Left ventricle myocardium inferior (tissue), 1 donor: ENCODE measurements around the gene ACSS2. TPM values are rescaled to one million over a fixed set of nuclear protein-coding genes. Genes with fewer than 3 reads are reported as not detected.
A peak's percentile ranks its signal among the peaks of the same experiment; 100 is the strongest.

ENCODE experiments used
- DNase-seq: peaks from one replicate; pipeline ENCODE4 v3.0.0-alpha.2; 2020
- H3K27ac ChIP-seq: fragments of 200-600 bp; replicated peaks from 2 replicates; pipeline ENCODE4 v1.8.0; 2021
- H3K27me3 ChIP-seq: fragments of 200-600 bp; 2 replicates; pipeline ENCODE4 v1.8.0; 2021; ENCODE audit warnings: low read depth
- H3K36me3 ChIP-seq: fragments of 200-600 bp; 2 replicates; pipeline ENCODE4 v1.8.0; 2021
- H3K4me1 ChIP-seq: fragments of 200-600 bp; 2 replicates; pipeline ENCODE4 v1.8.0; 2021
- H3K4me3 ChIP-seq: fragments of 200-600 bp; 2 replicates; pipeline ENCODE4 v1.8.0; 2021; ENCODE audit warnings: mild to moderate bottlenecking, moderate library complexity
- H3K9me3 ChIP-seq: fragments of 200-600 bp; replicated peaks from 2 replicates; pipeline ENCODE4 v1.8.0; 2021
- CTCF ChIP-seq: fragments of 200-600 bp; IDR thresholded peaks from 2 replicates; pipeline ENCODE4 v1.8.0; 2021; ENCODE audit warnings: antibody characterized with exemption, mild to moderate bottlenecking, borderline replicate concordance
- intact Hi-C: fragments of 100-400 bp; cut with micrococcal nuclease; formaldehyde crosslinking; loops from one replicate; pipeline ENCODE4 v1.11.0; 2022
- total RNA-seq: library from RNA; stranded (reverse); fragmentation: NEBNext Ultra II Directional; extraction: Animal tissue kit (Norgen Biotek cat#: 25700); gene quantifications from one replicate; pipeline ENCODE4 v1.2.1, GENCODE V29; 2021
- donor health status: DM: no; HTN: yes; CAD: no; lungs with severe emphysema.

The ACSS2 gene
- total RNA-seq, 1 donor from 2014 or later = 101 TPM

- Histone ChIP-seq H3K36me3 (no peaks in the 10 kb centered on the region), H3K4me3 (no peak overlapping the region), H3K9me3 (no peaks in the 10 kb centered on the region), H3K4me1 (peaks cover 28% of the 10 kb centered on the region), H3K27me3 (no peaks in the 10 kb centered on the region), H3K27ac (no peak overlapping the region)
- DNase-seq = no peak
- no peak for TF ChIP-seq CTCF
- intact Hi-C loops = no loop called here
These were observed 91.0 kb downstream of the ACSS2 start for GRCh38 chr20:34967421-34967820.

- Histone ChIP-seq H3K4me3 (peak overlapping the region; percentile 12), H3K9me3 (no peaks in the 10 kb centered on the region), H3K27me3 (no peaks in the 10 kb centered on the region), H3K36me3 (no peaks in the 10 kb centered on the region), H3K27ac (peak overlapping the region; percentile 80), H3K4me1 (peaks cover 28% of the 10 kb centered on the region)
- no peak for TF ChIP-seq CTCF
- DNase-seq = no peak
- intact Hi-C loops = no loop called here
These were observed 91.8 kb downstream of the ACSS2 start for GRCh38 chr20:34968042-34968775.

GRCh38 chr20:34970193-34970840, 93.9 kb downstream of the ACSS2 start:
- Histone ChIP-seq H3K36me3 (no peaks in the 10 kb centered on the region), H3K4me3 (no peak overlapping the region), H3K27me3 (no peaks in the 10 kb centered on the region), H3K27ac (peak overlapping the region; percentile 80), H3K4me1 (peaks cover 28% of the 10 kb centered on the region), H3K9me3 (no peaks in the 10 kb centered on the region)
- no peak for DNase-seq
- no peak for TF ChIP-seq CTCF
- intact Hi-C loops = no loop called here

GRCh38 chr20:34970846-34971560, 94.6 kb downstream of the ACSS2 start:
- no peak overlapping the region for H3K4me3 ChIP-seq
- no peak for TF ChIP-seq CTCF
- DNase-seq = no peak
- peaks cover 28% of the 10 kb centered on the region for H3K4me1 ChIP-seq
- intact Hi-C loops = no loop called here
- no peak overlapping the region for H3K27ac ChIP-seq
- no peaks in the 10 kb centered on the region for H3K36me3 ChIP-seq
- no peaks in the 10 kb centered on the region for H3K9me3 ChIP-seq
- H3K27me3 ChIP-seq = no peaks in the 10 kb centered on the region

GRCh38 chr20:34971561-34972235, 95.3 kb downstream of the ACSS2 start:
- H3K36me3 ChIP-seq = no peaks in the 10 kb centered on the region
- peaks cover 30% of the 10 kb centered on the region for H3K4me1 ChIP-seq
- DNase-seq = no peak
- intact Hi-C loops = no loop called here
- H3K4me3 ChIP-seq = no peak overlapping the region
- H3K9me3 ChIP-seq = no peaks in the 10 kb centered on the region
- H3K27me3 ChIP-seq = no peaks in the 10 kb centered on the region
- no peak for TF ChIP-seq CTCF
- H3K27ac ChIP-seq = no peak overlapping the region
